ENCODE data around the gene IQGAP2.

Gene IQGAP2

DNA sequence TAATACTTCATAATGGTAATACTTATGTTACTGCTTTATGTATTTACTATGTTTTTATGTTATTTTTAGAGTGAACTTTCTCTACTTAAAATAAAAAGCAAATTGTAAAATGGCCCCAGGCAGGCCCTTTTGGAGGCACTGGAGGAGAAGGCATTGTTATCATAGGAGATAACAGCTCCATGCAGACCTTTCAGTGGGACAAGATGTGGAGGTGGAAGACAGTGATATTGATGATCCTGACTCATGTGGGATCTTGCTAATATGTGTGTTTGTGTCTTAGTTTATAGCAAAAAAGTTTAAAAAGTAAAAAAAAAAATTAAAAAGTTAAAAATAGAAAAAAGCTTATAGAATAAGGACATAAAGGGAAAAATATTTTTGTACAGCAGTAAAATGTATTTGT, 74.5 kb downstream of the IQGAP2 start:
- TF ChIP-seq, protein P1, sequence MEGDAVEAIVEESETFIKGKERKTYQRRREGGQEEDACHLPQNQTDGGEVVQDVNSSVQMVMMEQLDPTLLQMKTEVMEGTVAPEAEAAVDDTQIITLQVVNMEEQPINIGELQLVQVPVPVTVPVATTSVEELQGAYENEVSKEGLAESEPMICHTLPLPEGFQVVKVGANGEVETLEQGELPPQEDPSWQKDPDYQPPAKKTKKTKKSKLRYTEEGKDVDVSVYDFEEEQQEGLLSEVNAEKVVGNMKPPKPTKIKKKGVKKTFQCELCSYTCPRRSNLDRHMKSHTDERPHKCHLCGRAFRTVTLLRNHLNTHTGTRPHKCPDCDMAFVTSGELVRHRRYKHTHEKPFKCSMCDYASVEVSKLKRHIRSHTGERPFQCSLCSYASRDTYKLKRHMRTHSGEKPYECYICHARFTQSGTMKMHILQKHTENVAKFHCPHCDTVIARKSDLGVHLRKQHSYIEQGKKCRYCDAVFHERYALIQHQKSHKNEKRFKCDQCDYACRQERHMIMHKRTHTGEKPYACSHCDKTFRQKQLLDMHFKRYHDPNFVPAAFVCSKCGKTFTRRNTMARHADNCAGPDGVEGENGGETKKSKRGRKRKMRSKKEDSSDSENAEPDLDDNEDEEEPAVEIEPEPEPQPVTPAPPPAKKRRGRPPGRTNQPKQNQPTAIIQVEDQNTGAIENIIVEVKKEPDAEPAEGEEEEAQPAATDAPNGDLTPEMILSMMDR (conservative IDR thresholded peaks at IDR 0.05): no peak
- H3K27ac ChIP-seq: no peak overlapping the region

DNA sequence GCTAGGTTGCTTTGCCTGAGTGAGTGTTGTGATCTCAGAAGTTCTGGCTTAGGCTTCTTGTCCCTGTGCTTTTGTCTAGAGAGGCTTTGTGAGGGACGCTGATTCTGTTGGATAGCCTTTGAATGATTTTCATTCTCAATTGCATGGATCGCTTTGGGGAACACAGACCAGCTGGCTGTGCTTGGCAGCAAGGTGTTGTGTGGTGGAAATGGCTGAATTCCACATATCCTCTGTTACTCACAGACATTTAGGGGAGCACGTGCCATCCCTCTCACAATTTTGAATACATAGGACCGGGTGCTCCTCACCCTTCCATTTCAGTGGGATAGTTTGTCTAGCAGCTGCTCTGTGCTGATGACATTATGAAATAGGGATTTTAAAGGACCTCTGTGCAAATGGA, 76.2 kb downstream of the IQGAP2 start:
- H3K27ac ChIP-seq: no peak overlapping the region
- TF ChIP-seq, protein P1 (conservative IDR thresholded peaks at IDR 0.05): no peak

DNA sequence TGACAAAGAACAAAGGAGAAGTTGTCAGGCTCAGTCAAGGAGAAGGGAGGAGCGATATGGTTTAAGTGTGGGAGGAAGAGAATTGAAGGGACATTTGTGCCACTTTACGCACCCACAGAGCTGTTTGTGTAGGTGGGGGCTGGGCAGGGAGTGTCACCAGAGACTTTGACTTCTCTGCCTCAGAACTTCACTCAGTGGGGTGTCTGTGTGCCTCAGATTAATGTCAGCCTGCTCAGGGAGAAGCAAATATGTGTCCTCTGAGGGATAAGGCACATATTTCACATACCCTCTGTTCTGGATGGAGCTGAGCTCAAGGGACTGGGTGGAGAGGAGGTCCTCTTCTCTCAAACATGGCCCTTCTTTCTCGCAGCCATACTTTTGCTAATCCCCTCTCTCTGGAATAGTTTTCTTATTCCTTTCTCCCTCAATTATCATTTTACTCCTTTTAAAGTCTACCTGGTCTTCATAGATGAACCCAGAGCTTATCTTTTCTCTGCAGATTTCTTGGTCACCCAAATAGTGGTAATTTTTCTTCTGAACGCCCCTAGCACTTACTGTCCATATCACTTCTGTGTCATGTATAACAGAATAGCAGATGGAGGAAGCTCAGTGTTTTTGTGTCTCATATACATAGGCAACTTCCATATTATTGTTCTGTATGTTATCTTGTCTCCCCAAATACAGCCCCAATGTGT, 77.0 kb downstream of the IQGAP2 start:
- TF ChIP-seq, protein P1 (conservative IDR thresholded peaks at IDR 0.05): no peak
- H3K27ac ChIP-seq: no peak overlapping the region

DNA sequence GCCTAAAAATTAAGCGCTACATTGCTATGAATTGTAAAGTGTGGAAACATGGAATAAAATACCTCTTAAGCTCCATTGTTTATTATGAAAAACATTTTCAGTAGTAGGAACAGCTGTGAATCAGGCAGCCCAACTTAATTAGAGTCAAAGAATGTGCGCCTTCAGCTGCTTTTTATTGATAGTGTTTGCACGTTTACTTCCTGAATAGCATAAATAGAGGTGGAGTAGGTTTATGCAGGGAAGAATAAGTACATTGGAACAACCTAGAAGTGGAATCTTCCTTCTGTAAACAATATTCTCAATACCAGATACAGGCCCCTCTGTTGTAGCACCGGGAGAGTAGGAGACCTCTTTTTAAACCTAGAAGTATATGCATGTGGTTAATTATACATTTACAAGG, 79.9 kb downstream of the IQGAP2 start:
- TF ChIP-seq, protein P1 (conservative IDR thresholded peaks at IDR 0.05): no peak
- no peak overlapping the region for H3K27ac ChIP-seq

DNA sequence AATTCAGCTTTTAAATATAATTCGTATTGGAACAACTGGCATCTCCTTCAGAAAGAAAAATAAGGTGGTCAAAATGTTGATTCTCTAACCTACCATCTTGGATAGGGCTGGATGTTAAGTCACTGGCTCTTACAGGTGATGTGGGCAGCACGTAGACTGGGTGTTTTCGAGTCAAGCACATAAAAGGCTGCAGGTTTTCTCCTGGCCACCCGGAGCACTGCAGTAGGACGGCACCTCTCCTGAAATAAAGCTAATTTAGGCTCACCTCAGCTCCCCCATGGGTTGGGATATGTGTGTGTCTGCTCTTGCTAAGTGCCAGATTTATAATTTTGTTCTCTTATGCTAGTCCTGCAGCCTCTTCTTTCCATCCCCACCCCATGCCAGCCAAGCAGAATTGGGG, 80.3 kb downstream of the IQGAP2 start:
- TF ChIP-seq, protein P1 (conservative IDR thresholded peaks at IDR 0.05): no peak
- H3K27ac ChIP-seq: no peak overlapping the region

DNA sequence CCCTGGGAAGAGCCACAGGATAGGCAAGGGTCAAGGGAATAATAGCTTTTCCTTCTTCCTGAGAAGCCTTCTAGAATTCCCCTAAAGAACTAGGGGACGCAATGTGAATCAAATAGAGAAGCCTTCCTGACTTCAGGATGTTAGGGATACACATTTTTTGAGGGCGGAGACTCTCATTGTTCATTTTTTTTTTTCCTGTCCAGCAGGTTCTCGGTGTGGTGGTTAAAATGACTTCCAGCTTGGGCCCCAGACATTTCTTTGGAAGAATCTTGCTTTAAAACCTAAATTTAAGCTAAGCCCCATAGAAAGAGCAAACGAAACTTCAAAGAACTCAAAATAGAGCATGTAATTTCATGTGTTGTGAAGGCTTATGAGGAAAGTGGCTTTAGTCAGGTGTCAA, 80.8 kb downstream of the IQGAP2 start:
- H3K27ac ChIP-seq: no peak overlapping the region
- TF ChIP-seq, protein P1 (conservative IDR thresholded peaks at IDR 0.05): no peak

DNA sequence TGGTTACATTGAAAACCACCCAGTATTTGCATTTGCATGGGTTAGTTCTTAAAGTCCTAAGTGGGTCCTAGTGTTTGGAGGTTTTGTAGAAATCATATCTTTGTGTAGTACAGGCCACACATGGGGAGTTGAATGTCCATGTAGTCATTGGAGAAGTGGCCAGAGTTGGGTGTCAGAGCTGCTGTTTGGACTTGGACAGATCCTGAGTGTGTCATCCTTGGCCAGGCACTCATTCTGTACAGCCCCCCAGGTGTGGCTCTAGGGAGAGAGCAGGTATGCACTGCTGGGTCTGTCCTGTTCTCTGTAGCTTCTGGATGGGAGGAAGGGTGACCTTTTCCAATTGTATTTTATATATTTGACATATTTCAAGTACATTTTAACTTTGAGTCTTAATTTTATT, 82.4 kb downstream of the IQGAP2 start:
- TF ChIP-seq, protein P1 (conservative IDR thresholded peaks at IDR 0.05): no peak
- no peak overlapping the region for H3K27ac ChIP-seq

All from VCaP (cell line).